ENCODE data around the gene PTPN21. TPM values are rescaled to one million over a fixed set of nuclear protein-coding genes. Genes with fewer than 3 reads are reported as not detected.
A peak's percentile ranks its signal among the peaks of the same experiment; 100 is the strongest.
"Not testable (repeated sequence)": the region's sequence is repeated elsewhere in the genome, so short reads cannot be mapped to it uniquely, and the experiment has no call there.

Gene PTPN21
- total RNA-seq, 1 experiment from 2014 or later: 3.7 TPM

GRCh38 chr14:88556581-88556980 is 1.8 kb upstream of the PTPN21 start:
- no peak for DNase-seq (ENCODE audit: low read depth)
- in situ Hi-C loops (cut with HindIII; ENCODE audit: low pct_unique_long_range_greater_than_20kb, low sequenced_read_pairs): no loop called here

GRCh38 chr14:88553886-88554456 is 836 bp downstream of the PTPN21 start:
- no peak for DNase-seq (ENCODE audit: low read depth)
- in situ Hi-C loops (cut with HindIII; ENCODE audit: low pct_unique_long_range_greater_than_20kb, low sequenced_read_pairs): no loop called here

GRCh38 chr14:88552876-88553275 is 1.9 kb downstream of the PTPN21 start:
- no peak for DNase-seq (ENCODE audit: low read depth)
- in situ Hi-C loops (cut with HindIII; ENCODE audit: low pct_unique_long_range_greater_than_20kb, low sequenced_read_pairs): no loop called here

- DNase-seq (ENCODE audit: low read depth): no peak
- in situ Hi-C loops (cut with HindIII; ENCODE audit: low pct_unique_long_range_greater_than_20kb, low sequenced_read_pairs): no loop called here
Measured at GRCh38 chr14:88551980-88552431, 2.8 kb downstream of the PTPN21 start.

GRCh38 chr14:88551094-88551870 is 3.5 kb downstream of the PTPN21 start:
- DNase-seq (ENCODE audit: low read depth): peak; percentile 74
- in situ Hi-C loops (cut with HindIII; ENCODE audit: low pct_unique_long_range_greater_than_20kb, low sequenced_read_pairs): no loop called here

GRCh38 chr14:88550078-88550477 is 4.7 kb downstream of the PTPN21 start:
- no peak for DNase-seq (ENCODE audit: low read depth)
- in situ Hi-C loops (cut with HindIII; ENCODE audit: low pct_unique_long_range_greater_than_20kb, low sequenced_read_pairs): no loop called here

- no peak for DNase-seq (ENCODE audit: low read depth)
- in situ Hi-C loops (cut with HindIII; ENCODE audit: low pct_unique_long_range_greater_than_20kb, low sequenced_read_pairs): no loop called here
Measured at GRCh38 chr14:88547386-88547780, 7.4 kb downstream of the PTPN21 start.

- in situ Hi-C loops (cut with HindIII; ENCODE audit: low pct_unique_long_range_greater_than_20kb, low sequenced_read_pairs): no loop called here
- no peak for DNase-seq (ENCODE audit: low read depth)
Measured at GRCh38 chr14:88546621-88547385, 8.0 kb downstream of the PTPN21 start.

- in situ Hi-C loops (cut with HindIII; ENCODE audit: low pct_unique_long_range_greater_than_20kb, low sequenced_read_pairs): no loop called here
- DNase-seq (ENCODE audit: low read depth): no peak
Measured at GRCh38 chr14:88545256-88545655, 9.6 kb downstream of the PTPN21 start.

- no peak for DNase-seq (ENCODE audit: low read depth)
- in situ Hi-C loops (cut with HindIII; ENCODE audit: low pct_unique_long_range_greater_than_20kb, low sequenced_read_pairs): no loop called here
Measured at GRCh38 chr14:88542857-88543795, 11.7 kb downstream of the PTPN21 start.

- in situ Hi-C loops (cut with HindIII; ENCODE audit: low pct_unique_long_range_greater_than_20kb, low sequenced_read_pairs): no loop called here
- no peak for DNase-seq (ENCODE audit: low read depth)
Measured at GRCh38 chr14:88541324-88541723, 13.5 kb downstream of the PTPN21 start.

GRCh38 chr14:88535813-88536212 is 19.0 kb downstream of the PTPN21 start:
- in situ Hi-C loops (cut with HindIII; ENCODE audit: low pct_unique_long_range_greater_than_20kb, low sequenced_read_pairs): no loop called here

GRCh38 chr14:88535149-88535548 is 19.7 kb downstream of the PTPN21 start:
- in situ Hi-C loops (cut with HindIII; ENCODE audit: low pct_unique_long_range_greater_than_20kb, low sequenced_read_pairs): no loop called here
- no peak for DNase-seq (ENCODE audit: low read depth)

More at GRCh38 chr14:88535813-88536212, 19.0 kb downstream of the PTPN21 start:
- DNase-seq (ENCODE audit: low read depth): no peak

- DNase-seq (ENCODE audit: low read depth): no peak
- in situ Hi-C loops (cut with HindIII; ENCODE audit: low pct_unique_long_range_greater_than_20kb, low sequenced_read_pairs): no loop called here
Measured at GRCh38 chr14:88533064-88533602, 21.7 kb downstream of the PTPN21 start.

GRCh38 chr14:88529889-88530288 is 24.9 kb downstream of the PTPN21 start:
- in situ Hi-C loops (cut with HindIII; ENCODE audit: low pct_unique_long_range_greater_than_20kb, low sequenced_read_pairs); DNase-seq (ENCODE audit: low read depth): not testable (repeated sequence)

- in situ Hi-C loops (cut with HindIII; ENCODE audit: low pct_unique_long_range_greater_than_20kb, low sequenced_read_pairs): no loop called here
- no peak for DNase-seq (ENCODE audit: low read depth)
Measured at GRCh38 chr14:88522393-88522792, 32.4 kb downstream of the PTPN21 start.

GRCh38 chr14:88521818-88522217 is 33.0 kb downstream of the PTPN21 start:
- DNase-seq (ENCODE audit: low read depth): no peak
- in situ Hi-C loops (cut with HindIII; ENCODE audit: low pct_unique_long_range_greater_than_20kb, low sequenced_read_pairs): no loop called here

GRCh38 chr14:88519907-88520306 is 34.9 kb downstream of the PTPN21 start:
- in situ Hi-C loops (cut with HindIII; ENCODE audit: low pct_unique_long_range_greater_than_20kb, low sequenced_read_pairs): no loop called here
- DNase-seq (ENCODE audit: low read depth): no peak
